Neural progenitor cell (in vitro differentiated cells): Measurements from ENCODE around the gene ADA.

Source experiments
- EZH2 ChIP-seq: fragments of 200-600 bp; sonication (generic); IDR thresholded peaks from 2 replicates; pipeline ENCODE4 v1.6.1; 2017; ENCODE audit warnings: antibody characterized with exemption, mild to moderate bottlenecking, moderate library complexity
- EZH2phosphoT487 ChIP-seq: fragments of 200-600 bp; sonication (generic); IDR thresholded peaks from 2 replicates; pipeline ENCODE4 v1.6.1; 2017; ENCODE audit warnings: antibody characterized with exemption

- no peak for TF ChIP-seq EZH2
- no peak for TF ChIP-seq EZH2phosphoT487
Measured at GRCh38 chr20:44649126-44649525, 2.4 kb downstream of the ADA start.
